ENCODE results near the gene PCGF2.

The PCGF2 gene

DNA sequence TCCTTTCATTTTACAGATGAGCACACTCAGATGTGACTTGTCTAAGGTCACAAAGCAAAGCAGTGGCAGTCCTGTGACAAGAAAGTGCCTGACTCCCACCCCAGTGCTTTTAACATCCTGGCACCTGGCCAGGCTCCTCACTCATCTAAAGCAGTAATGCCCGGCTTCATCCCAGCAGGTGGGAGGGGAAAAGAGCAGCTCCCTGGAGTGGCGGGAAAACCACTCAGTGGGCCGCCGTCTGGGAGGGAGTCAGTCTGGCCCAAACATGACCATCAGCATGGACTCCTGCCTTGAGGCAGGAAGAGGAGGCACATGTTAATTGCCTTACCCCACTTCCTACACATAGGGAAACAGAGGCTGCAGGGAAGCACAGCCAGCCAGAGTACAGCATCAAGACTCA, 2.6 kb downstream of the PCGF2 start:
- Histone ChIP-seq H3K36me3 (ENCODE audit: control insufficient read depth, insufficient read depth, low read length) (peaks cover 23% of the 10 kb centered on the region), H3K4me3 (ENCODE audit: extremely low read depth, insufficient read depth, low read length, poor library complexity, severe bottlenecking) (no peak overlapping the region), H3K9me3 (ENCODE audit: control insufficient read depth, low read length) (no peaks in the 10 kb centered on the region), H3K27ac (ENCODE audit: low read depth, low read length, severe bottlenecking) (no peak overlapping the region), H3K4me1 (ENCODE audit: control insufficient read depth, insufficient read depth, low read length, poor library complexity, severe bottlenecking) (peaks cover 9% of the 10 kb centered on the region)
- WGBS, 2 experiments (ENCODE audit: insufficient coverage in 2 of 2): 33 to 83% methylated on average over 1 to 2 of the region's 4 CpGs

DNA sequence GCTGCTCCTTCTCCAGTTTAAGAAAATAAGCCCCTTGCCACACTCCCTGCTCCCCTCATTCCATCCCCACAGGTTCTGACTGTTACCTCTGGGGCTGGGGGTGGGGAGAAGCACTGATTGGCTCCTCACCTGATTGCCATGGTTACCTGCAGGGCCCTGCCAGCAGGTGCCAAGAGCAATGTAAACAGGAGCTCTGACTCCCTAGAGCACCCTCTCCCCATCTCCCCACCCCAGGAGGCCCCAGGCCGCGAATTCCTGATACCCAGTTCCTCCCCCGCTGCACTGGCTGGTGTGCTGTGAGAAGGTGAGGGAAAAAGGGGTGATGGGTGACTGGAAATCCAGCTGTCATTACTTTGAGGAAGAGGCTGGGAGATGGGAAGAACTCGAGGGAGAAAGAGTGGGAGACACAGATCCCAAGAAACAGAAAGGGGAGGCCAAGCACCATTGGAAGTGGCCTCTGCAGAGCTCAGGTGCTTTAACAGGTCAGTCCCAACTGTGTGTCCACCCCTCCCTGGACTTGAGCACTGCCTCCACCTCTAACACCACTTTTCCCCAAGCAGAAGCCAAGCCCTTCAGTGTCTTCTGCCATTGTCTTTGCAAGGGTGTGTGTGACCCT, 4.5 kb downstream of the PCGF2 start:
- no peaks in the 10 kb centered on the region for H3K9me3 ChIP-seq (ENCODE audit: control insufficient read depth, low read length)
- no peak overlapping the region for H3K27ac ChIP-seq (ENCODE audit: low read depth, low read length, severe bottlenecking)
- peaks cover 38% of the 10 kb centered on the region for H3K36me3 ChIP-seq (ENCODE audit: control insufficient read depth, insufficient read depth, low read length)
- H3K4me1 ChIP-seq (ENCODE audit: control insufficient read depth, insufficient read depth, low read length, poor library complexity, severe bottlenecking): peaks cover 9% of the 10 kb centered on the region
- no peak overlapping the region for H3K4me3 ChIP-seq (ENCODE audit: extremely low read depth, insufficient read depth, low read length, poor library complexity, severe bottlenecking)
- 78 to 89% methylated on average over 1 to 2 of the region's 4 CpGs for WGBS, 2 experiments (ENCODE audit: insufficient coverage in 2 of 2)

DNA sequence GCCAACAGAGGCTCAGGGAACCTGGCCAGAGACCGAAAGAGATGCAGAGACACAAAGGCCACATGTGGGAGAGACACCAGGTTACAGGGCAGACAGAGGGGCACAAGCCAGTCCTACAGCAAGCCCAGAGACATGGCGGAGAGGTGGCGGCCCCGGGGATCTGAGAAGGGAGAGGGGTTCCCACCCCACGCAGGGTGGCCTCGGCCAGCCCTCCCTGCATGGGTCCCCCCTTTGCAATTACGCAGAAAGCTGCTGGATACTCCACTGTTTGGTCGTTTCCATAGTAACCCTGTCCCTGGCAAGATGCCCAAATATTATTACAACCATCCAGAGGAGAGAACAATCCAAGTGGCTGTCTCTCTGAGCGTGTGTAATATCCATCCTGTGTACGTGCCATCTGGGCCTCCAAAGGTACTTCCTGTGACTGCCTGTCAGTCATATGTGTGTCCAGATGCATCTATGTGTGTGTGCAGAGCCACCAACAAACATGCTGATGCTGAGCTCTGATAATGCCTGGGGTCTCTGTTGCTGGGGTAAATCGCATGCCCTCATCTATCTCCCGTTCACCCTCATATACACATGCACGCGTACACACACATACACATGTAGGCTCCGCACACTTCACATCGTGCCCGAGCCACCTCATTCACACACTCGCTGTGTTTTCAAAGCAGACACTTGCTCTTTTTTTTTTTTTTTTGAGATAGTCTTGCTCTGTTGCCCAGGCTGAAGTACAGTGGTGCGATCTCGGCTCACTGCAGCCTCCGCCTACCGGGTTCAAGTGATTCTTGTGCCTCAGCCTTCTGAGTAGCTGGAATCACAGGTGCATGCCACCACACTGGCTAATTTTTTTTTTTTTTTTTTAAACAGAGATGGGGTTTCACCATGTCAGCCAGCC, 5.5 kb downstream of the PCGF2 start:
- WGBS, 2 experiments (ENCODE audit: insufficient coverage in 2 of 2): 87 to 95% methylated on average over 12 to 18 of the region's 22 CpGs

DNA sequence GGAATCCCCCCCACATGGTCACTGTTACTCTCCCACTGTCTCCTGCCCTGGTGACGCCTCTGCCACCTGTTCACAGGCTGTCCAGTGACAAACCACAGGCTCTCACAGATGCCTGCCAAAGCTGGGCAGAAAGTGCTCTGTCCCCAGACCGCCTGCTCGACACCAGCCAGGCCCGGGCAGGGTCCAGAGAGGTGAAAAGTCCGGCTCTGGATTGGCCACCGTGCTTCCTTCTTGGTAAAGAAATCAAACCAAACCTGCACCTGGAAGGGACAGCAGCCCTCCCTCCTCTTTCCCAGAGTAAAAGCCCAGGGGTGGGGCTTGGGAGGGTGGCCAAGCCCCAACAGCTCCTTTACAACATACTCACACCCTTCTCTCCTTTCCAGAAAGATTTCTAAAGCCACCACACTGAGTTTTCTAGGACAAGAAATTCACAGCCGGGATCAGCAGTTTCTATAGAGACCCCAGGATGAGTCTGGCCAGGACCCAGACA, 6.2 kb downstream of the PCGF2 start:
- Histone ChIP-seq H3K9me3 (ENCODE audit: control insufficient read depth, low read length) (no peaks in the 10 kb centered on the region), H3K27ac (ENCODE audit: low read depth, low read length, severe bottlenecking) (no peak overlapping the region), H3K4me3 (ENCODE audit: extremely low read depth, insufficient read depth, low read length, poor library complexity, severe bottlenecking) (no peak overlapping the region), H3K36me3 (ENCODE audit: control insufficient read depth, insufficient read depth, low read length) (peaks cover 55% of the 10 kb centered on the region), H3K4me1 (ENCODE audit: control insufficient read depth, insufficient read depth, low read length, poor library complexity, severe bottlenecking) (peaks cover 9% of the 10 kb centered on the region)
- WGBS, 2 experiments (ENCODE audit: insufficient coverage in 2 of 2): 91 to 96% methylated on average over 5 to 6 of the region's 7 CpGs

More for the DNA sequence above, 5.5 kb downstream of the PCGF2 start:
- Histone ChIP-seq H3K4me3 (ENCODE audit: extremely low read depth, insufficient read depth, low read length, poor library complexity, severe bottlenecking) (no peak overlapping the region), H3K9me3 (ENCODE audit: control insufficient read depth, low read length) (no peaks in the 10 kb centered on the region), H3K4me1 (ENCODE audit: control insufficient read depth, insufficient read depth, low read length, poor library complexity, severe bottlenecking) (peaks cover 9% of the 10 kb centered on the region), H3K27ac (ENCODE audit: low read depth, low read length, severe bottlenecking) (no peak overlapping the region), H3K36me3 (ENCODE audit: control insufficient read depth, insufficient read depth, low read length) (peaks cover 48% of the 10 kb centered on the region)

DNA sequence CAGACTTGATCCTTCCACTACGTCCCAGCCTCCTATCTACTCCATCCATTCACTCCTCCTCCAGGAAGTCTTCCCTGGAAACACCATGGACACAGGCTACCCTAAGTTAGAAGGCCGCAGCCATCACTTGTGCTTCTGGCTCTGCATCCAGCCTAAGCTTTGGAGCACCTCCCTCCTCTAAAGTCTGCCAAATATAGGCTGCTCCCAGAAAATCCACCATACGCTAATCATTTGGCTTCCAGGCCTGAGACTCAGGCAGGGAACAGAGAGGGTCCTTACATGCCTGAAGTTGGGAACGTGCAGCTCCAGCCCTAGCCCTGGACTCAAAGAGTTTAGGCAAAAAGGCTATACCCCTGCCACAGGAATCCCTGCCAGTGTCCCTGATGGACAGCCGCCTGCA, 6.7 kb downstream of the PCGF2 start:
- Histone ChIP-seq H3K36me3 (ENCODE audit: control insufficient read depth, insufficient read depth, low read length) (peaks cover 60% of the 10 kb centered on the region), H3K4me1 (ENCODE audit: control insufficient read depth, insufficient read depth, low read length, poor library complexity, severe bottlenecking) (peaks cover 9% of the 10 kb centered on the region), H3K27ac (ENCODE audit: low read depth, low read length, severe bottlenecking) (no peak overlapping the region), H3K4me3 (ENCODE audit: extremely low read depth, insufficient read depth, low read length, poor library complexity, severe bottlenecking) (no peak overlapping the region), H3K9me3 (ENCODE audit: control insufficient read depth, low read length) (no peaks in the 10 kb centered on the region)
- 98 to 100% methylated on average over 3 to 5 of the region's 5 CpGs for WGBS, 2 experiments (ENCODE audit: insufficient coverage in 2 of 2)

DNA sequence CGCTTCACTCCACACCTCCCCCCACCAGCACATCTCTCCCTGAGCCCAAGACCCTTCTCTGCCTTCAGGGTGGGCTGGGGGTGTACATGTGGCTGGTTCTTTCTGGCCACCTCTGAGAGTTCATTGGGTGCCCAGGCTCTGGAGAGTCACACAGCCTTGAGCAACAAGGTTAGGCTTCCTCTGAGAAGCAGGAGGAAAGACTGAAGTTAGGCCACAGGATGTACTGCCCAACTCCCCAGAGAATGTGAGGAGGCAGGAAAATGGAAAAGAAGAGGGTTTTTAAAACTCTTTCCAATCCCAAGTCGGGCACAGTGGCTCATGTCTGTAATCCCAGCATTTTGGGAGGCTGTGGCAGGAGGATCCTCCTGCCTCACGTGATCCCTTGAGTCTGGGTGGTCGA, 7.3 kb downstream of the PCGF2 start:
- Histone ChIP-seq H3K9me3 (ENCODE audit: control insufficient read depth, low read length) (no peaks in the 10 kb centered on the region), H3K4me3 (ENCODE audit: extremely low read depth, insufficient read depth, low read length, poor library complexity, severe bottlenecking) (no peak overlapping the region), H3K4me1 (ENCODE audit: control insufficient read depth, insufficient read depth, low read length, poor library complexity, severe bottlenecking) (peaks cover 9% of the 10 kb centered on the region), H3K36me3 (ENCODE audit: control insufficient read depth, insufficient read depth, low read length) (peaks cover 66% of the 10 kb centered on the region), H3K27ac (ENCODE audit: low read depth, low read length, severe bottlenecking) (no peak overlapping the region)
- WGBS, 2 experiments (ENCODE audit: insufficient coverage in 2 of 2): 93 to 100% methylated on average over 2 to 3 of the region's 4 CpGs

DNA sequence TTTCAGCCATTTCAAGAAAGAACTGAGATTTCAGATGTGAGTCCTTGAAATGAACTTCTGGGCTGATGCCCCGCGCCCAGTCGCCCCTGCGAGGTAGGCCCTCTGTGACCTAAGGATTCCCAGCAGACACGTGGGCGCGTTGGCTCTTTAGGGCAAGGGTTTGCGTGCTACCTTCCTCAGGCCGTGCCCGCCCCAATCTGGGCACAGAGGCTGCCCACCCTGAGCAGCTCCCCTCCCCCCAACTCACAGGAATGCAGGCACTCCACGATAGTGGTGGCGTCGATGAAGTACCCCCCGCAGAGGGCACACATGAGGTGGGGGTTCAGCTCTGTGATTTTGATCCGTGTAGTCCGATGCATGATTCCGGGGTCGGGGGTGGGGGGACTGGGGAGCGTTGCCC, 8.1 kb downstream of the PCGF2 start:
- 92 to 95% methylated on average over 14 to 19 of the region's 19 CpGs for WGBS, 2 experiments (ENCODE audit: insufficient coverage in 2 of 2)
- Histone ChIP-seq H3K27ac (ENCODE audit: low read depth, low read length, severe bottlenecking) (no peak overlapping the region), H3K36me3 (ENCODE audit: control insufficient read depth, insufficient read depth, low read length) (peaks cover 68% of the 10 kb centered on the region), H3K4me3 (ENCODE audit: extremely low read depth, insufficient read depth, low read length, poor library complexity, severe bottlenecking) (no peak overlapping the region), H3K4me1 (ENCODE audit: control insufficient read depth, insufficient read depth, low read length, poor library complexity, severe bottlenecking) (peaks cover 4% of the 10 kb centered on the region), H3K9me3 (ENCODE audit: control insufficient read depth, low read length) (no peaks in the 10 kb centered on the region)

DNA sequence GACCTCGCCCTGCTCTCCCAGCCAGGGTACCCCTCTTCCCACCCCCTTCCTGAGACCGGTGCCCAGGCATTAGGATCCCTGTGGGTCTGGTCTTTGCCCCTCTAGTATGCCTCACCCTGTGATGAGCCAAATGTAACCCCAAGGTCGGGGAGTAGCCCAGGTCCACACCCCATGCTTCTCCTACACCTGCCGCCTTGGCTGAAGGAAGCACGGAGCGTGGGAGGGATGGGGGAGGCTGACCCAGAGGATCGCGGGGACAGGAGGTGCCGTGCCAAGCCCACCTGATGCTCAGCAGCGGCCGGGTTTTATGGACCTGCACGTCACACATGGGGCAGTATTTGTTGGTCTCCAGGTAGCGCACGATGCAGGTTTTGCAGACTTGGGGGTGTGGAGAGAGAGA, 8.8 kb downstream of the PCGF2 start:
- WGBS, 2 experiments (ENCODE audit: insufficient coverage in 2 of 2): 97% methylated on average over 11 of the region's 14 CpGs
- no peak overlapping the region for H3K4me3 ChIP-seq (ENCODE audit: extremely low read depth, insufficient read depth, low read length, poor library complexity, severe bottlenecking)
- peaks cover 4% of the 10 kb centered on the region for H3K4me1 ChIP-seq (ENCODE audit: control insufficient read depth, insufficient read depth, low read length, poor library complexity, severe bottlenecking)
- no peaks in the 10 kb centered on the region for H3K9me3 ChIP-seq (ENCODE audit: control insufficient read depth, low read length)
- no peak overlapping the region for H3K27ac ChIP-seq (ENCODE audit: low read depth, low read length, severe bottlenecking)
- peaks cover 72% of the 10 kb centered on the region for H3K36me3 ChIP-seq (ENCODE audit: control insufficient read depth, insufficient read depth, low read length)

DNA sequence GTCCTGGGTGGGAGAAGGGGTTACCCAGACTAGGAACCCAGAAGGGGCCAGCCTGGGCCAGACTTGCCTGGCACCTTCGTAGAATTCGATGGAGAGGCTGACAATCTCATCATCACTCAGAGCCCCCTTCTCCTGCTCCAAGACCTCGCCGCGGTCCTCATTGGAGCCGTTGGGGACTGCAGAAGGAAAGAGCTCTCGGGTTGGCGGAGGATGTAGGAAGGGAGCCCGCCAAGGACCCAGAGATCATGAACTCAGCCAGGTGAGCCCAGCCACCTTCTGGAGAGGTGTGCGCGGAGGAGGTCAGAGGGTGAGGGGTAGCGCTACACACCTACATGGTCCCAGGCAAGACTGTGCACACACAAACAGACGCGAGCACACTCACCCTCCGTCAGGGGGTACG, 9.4 kb downstream of the PCGF2 start:
- 92 to 100% methylated on average over 12 to 16 of the region's 16 CpGs for WGBS, 2 experiments (ENCODE audit: insufficient coverage in 2 of 2)
- Histone ChIP-seq H3K36me3 (ENCODE audit: control insufficient read depth, insufficient read depth, low read length) (peaks cover 78% of the 10 kb centered on the region), H3K4me3 (ENCODE audit: extremely low read depth, insufficient read depth, low read length, poor library complexity, severe bottlenecking) (no peak overlapping the region), H3K4me1 (ENCODE audit: control insufficient read depth, insufficient read depth, low read length, poor library complexity, severe bottlenecking) (peaks cover 4% of the 10 kb centered on the region), H3K27ac (ENCODE audit: low read depth, low read length, severe bottlenecking) (no peak overlapping the region), H3K9me3 (ENCODE audit: control insufficient read depth, low read length) (no peaks in the 10 kb centered on the region)

DNA sequence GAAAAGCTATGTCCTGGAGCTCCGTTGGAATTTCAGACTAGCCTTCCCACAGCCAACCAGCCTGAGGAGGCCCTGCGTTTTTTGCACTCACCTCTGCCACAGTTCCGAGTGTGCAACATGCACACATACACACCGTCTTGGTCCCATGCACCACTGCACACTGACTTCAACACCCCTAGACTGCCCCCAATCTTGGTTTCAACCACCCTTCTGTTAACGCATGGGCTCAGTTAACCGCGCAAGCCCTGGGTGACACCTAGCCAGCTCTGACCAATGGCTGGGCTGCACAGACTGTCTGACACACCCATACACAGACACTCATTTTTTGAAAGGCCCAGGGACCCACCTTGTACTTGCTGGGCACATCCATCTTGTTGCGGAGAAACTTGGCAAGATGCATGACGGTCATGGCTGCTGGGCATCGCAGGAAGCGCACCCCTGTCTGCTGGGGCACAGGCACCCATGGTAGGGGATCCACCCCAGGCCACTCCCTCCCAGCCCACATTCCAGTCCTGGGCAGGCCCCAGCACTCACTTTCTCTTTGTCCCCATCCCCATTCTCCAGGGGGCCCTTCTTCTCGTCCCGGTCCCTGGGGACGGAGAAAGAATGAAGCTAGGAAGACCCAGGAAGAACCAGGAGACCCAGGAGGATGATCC, 10.0 kb downstream of the PCGF2 start:
- no peak overlapping the region for H3K27ac ChIP-seq (ENCODE audit: low read depth, low read length, severe bottlenecking)
- no peaks in the 10 kb centered on the region for H3K9me3 ChIP-seq (ENCODE audit: control insufficient read depth, low read length)
- no peak overlapping the region for H3K4me3 ChIP-seq (ENCODE audit: extremely low read depth, insufficient read depth, low read length, poor library complexity, severe bottlenecking)
- H3K4me1 ChIP-seq (ENCODE audit: control insufficient read depth, insufficient read depth, low read length, poor library complexity, severe bottlenecking): peaks cover 4% of the 10 kb centered on the region
- peaks cover 83% of the 10 kb centered on the region for H3K36me3 ChIP-seq (ENCODE audit: control insufficient read depth, insufficient read depth, low read length)
- WGBS, 2 experiments (ENCODE audit: insufficient coverage in 2 of 2): 92 to 95% methylated on average over 11 to 14 of the region's 14 CpGs

Measured in mesodermal cell (in vitro differentiated cells).